GM12872 (cell line): Measurements from ENCODE around the gene FAM174B.

Experiments used
- CTCF ChIP-seq: IDR thresholded peaks from 3 replicates; pipeline ENCODE4 v1.5.1; 2011; ENCODE audit warnings: low read depth, mild to moderate bottlenecking, low read length, moderate library complexity; ENCODE audit not compliant: insufficient read depth

Gene FAM174B

DNA sequence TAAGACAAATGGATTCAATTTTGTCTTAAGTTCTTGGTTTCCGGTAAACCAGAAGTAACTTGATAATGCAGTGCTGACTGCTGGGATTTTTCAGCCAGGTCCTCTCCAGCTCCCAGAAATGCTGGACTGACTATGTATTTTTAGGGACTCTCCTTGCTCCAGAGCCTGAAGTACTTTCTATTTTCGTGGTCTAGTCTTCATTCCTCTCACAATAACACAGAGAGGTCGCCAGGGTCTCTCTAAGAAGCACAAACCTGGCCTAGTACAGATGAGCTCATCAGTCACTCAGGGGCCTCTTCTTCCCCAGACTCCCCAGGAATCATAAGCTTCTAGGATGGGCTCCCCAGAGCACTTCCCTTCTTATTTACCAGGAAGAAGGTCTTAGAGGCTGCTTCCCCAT, 85.8 kb downstream of the FAM174B start:
- no peak for TF ChIP-seq CTCF
